NCI-H187 (cell line): ENCODE measurements around the gene ROR1.
"Not testable (repeated sequence)": the region's sequence is repeated elsewhere in the genome, so short reads cannot be mapped to it uniquely, and the experiment has no call there.

Experiments
- DNase-seq, 2 experiments: peaks; one replicate each; lab custom pipeline; 2025; lab: John Stamatoyannopoulos, UW

Gene ROR1

GRCh38 chr1:63793741-63794240 lies 20.0 kb downstream of the ROR1 start:
- no peak for DNase-seq

GRCh38 chr1:63794354-63794753 lies 20.5 kb downstream of the ROR1 start:
- no peak for DNase-seq

- DNase-seq, result no peak
Measured at GRCh38 chr1:63794939-63795378, 21.1 kb downstream of the ROR1 start.

- peak; percentile 65 to 73 for DNase-seq
Measured at GRCh38 chr1:63795455-63795854, 21.6 kb downstream of the ROR1 start.

GRCh38 chr1:63797056-63797726 lies 23.4 kb downstream of the ROR1 start:
- DNase-seq, result no peak

- no peak for DNase-seq
Measured at GRCh38 chr1:63798284-63798683, 24.5 kb downstream of the ROR1 start.

- no peak for DNase-seq
Measured at GRCh38 chr1:63799307-63799706, 25.5 kb downstream of the ROR1 start.

- no peak for DNase-seq
Measured at GRCh38 chr1:63799820-63800219, 26.0 kb downstream of the ROR1 start.

- DNase-seq, result no peak
Measured at GRCh38 chr1:63802109-63802508, 28.3 kb downstream of the ROR1 start.

- DNase-seq, result no peak
Measured at GRCh38 chr1:63804829-63805484, 31.1 kb downstream of the ROR1 start.

- DNase-seq, result no peak
Measured at GRCh38 chr1:63807046-63807445, 33.2 kb downstream of the ROR1 start.

- no peak for DNase-seq
Measured at GRCh38 chr1:63810936-63811469, 37.2 kb downstream of the ROR1 start.

- DNase-seq, result no peak
Measured at GRCh38 chr1:63812071-63812700, 38.4 kb downstream of the ROR1 start.

GRCh38 chr1:63813829-63814277 lies 40.0 kb downstream of the ROR1 start:
- no peak for DNase-seq

GRCh38 chr1:63816217-63816815 lies 42.5 kb downstream of the ROR1 start:
- not testable (repeated sequence) for DNase-seq

- no peak for DNase-seq
Measured at GRCh38 chr1:63817152-63817667, 43.4 kb downstream of the ROR1 start.

- no peak for DNase-seq
Measured at GRCh38 chr1:63817700-63818099, 43.9 kb downstream of the ROR1 start.

- no peak for DNase-seq
Measured at GRCh38 chr1:63818567-63819325, 44.9 kb downstream of the ROR1 start.

- DNase-seq, result no peak
Measured at GRCh38 chr1:63819795-63820194, 46.0 kb downstream of the ROR1 start.

GRCh38 chr1:63821091-63822005 lies 47.5 kb downstream of the ROR1 start:
- DNase-seq, result no peak
